Heart left ventricle (tissue), 16 donors: ENCODE results near the gene PROCR. TPM values are rescaled to one million over a fixed set of nuclear protein-coding genes. Genes with fewer than 3 reads are reported as not detected.
"Not testable (repeated sequence)": the region's sequence is repeated elsewhere in the genome, so short reads cannot be mapped to it uniquely, and the experiment has no call there.

Source experiments
- ATAC-seq, 4 donors: fragments of 200-7000 bp; cut with Tn5 transposase; one replicate each; pipeline ENCODE4 v1.9.1; 2020 to 2022; ENCODE audit warnings: moderate library complexity in 4 of 4, mild to moderate bottlenecking in 3 of 4, moderate number of reproducible peaks in 1 of 4
- DNase-seq, 5 donors: peaks; one replicate each; pipeline ENCODE4 v3.0.0-alpha.2; 2020
- H3K27ac ChIP-seq, 12 donors: fragments of 200-600 bp; sonication (generic) in 4 of 12; one replicate each; pipeline versions ENCODE4 v1.5.0 to v1.8.0; 2016 to 2022; ENCODE audit warnings: mild to moderate bottlenecking in 2 of 12
- H3K27me3 ChIP-seq, 9 donors: fragments of 200-600 bp; sonication (generic) in 2 of 9; one replicate each; pipeline versions ENCODE4 v1.5.1 to v1.8.0; 2016 to 2022; ENCODE audit warnings: mild to moderate bottlenecking in 3 of 9
- H3K36me3 ChIP-seq, 9 donors: fragments of 200-600 bp; sonication (generic) in 2 of 9; one replicate each; pipeline versions ENCODE4 v1.5.0 to v1.8.0; 2018 to 2022; ENCODE audit warnings: mild to moderate bottlenecking in 2 of 9
- H3K4me1 ChIP-seq, 12 donors: fragments of 200-600 bp; sonication (generic) in 4 of 12; one replicate each; pipeline versions ENCODE4 v1.5.0 to v1.8.0; 2016 to 2022; ENCODE audit warnings: mild to moderate bottlenecking in 3 of 12
- H3K4me3 ChIP-seq, 12 donors: fragments of 200-600 bp; sonication (generic) in 4 of 12; one replicate each; pipeline versions ENCODE4 v1.5.0 to v1.8.0; 2017 to 2022; ENCODE audit warnings: mild to moderate bottlenecking in 9 of 12, moderate library complexity in 4 of 12
- H3K9me3 ChIP-seq, 12 donors: fragments of 200-600 bp; sonication (generic) in 4 of 12; one replicate each; pipeline versions ENCODE4 v1.5.0 to v1.8.0; 2016 to 2022; ENCODE audit warnings: mild to moderate bottlenecking in 1 of 12
- CTCF ChIP-seq, 12 donors: fragments of 200-600 bp; sonication (generic) in 4 of 12; IDR thresholded peaks; one replicate each; pipeline versions ENCODE4 v1.5.0 to v1.8.0; 2018 to 2022; ENCODE audit warnings: antibody characterized with exemption in 12 of 12, mild to moderate bottlenecking in 5 of 12
- POLR2A ChIP-seq, 2 donors: fragments of 450-650 bp; IDR thresholded peaks; one replicate each; pipeline ENCODE4 v1.6.1; 2017; ENCODE audit warnings: antibody characterized with exemption in 2 of 2, mild to moderate bottlenecking in 2 of 2, moderate library complexity in 2 of 2
- WGBS, 4 donors: extraction: QIAGEN DNeasy Blood & Tissue Kit in 2 of 4; methylation state at CpG; one replicate each; pipeline versions ENCODE4 v1.1.5 to v1.1.7; 2013 to 2018; 5-methylcytosine and 5-hydroxymethylcytosine counted together
- intact Hi-C, 10 donors: fragments of 100-400 bp; cut with DNase I; formaldehyde crosslinking; loops; one replicate each; pipeline versions ENCODE4 v1.11.1 to v1.14.2; 2022
- polyA plus RNA-seq, 2 donors: library from polyadenylated mRNA; stranded (reverse); fragments of 200-250 nt; gene quantifications; one replicate each; pipeline ENCODE4 v1.2.3, GENCODE V29; 2013
- total RNA-seq, 9 donors: library from RNA; depleted of rRNA in 2 of 9; stranded (reverse); fragments of >200 nt in 2 of 9; fragmentation: NEBNext Ultra II Directional in 3 of 9; extraction: Animal tissue kit (Norgen Biotek cat#: 25700) in 3 of 9; gene quantifications; one replicate each; pipeline versions ENCODE4 v1.1.0 to v1.2.4, GENCODE V29; 2016 to 2023
- donor health status: ischemic (EF 13 %, LVEDD 7.1; RV severe dilation, severe dysfunction).
- donor health status: healthy with polysubstance abuse.
- donor health status: DM: no; HTN: yes; CAD: no.
- donor health status: DM: no; HTN: no; CAD: no.
- donor health status: ischemic (EF 25% LVEDD 6.9; RV normal size, moderate dysfunction).
- donor health status: ischemic (EF 25% LVEDD 5.7; RV mildly dilated, moderate dysfunction).
- donor health status: healthy.
- donor health status: DM: yes; HTN: yes; CAD: no.
- donor health status: ischemic (EF 35%, LVEDD 5.7; RV mildly dilated, moderate dysfunction).
- donor health status: nonischemic (EF 11% LVEDD 7.7; RV severe dilation, severe dysfunction).
- donor health status: DM: yes; HTN: yes; CAD: no.
- donor health status: PGD.
- donor health status: ischemic (EF 29% LVEDD 5.4; RV normal size, mild dysfunction).
- donor health status: nonischemic (EF 23%, LVEDD 6.1; RV moderate dilation, normal function).

The PROCR gene
- total and polyA plus RNA-seq, 11 donors: 2.5 to 64.6 (median 11.9) TPM

DNA sequence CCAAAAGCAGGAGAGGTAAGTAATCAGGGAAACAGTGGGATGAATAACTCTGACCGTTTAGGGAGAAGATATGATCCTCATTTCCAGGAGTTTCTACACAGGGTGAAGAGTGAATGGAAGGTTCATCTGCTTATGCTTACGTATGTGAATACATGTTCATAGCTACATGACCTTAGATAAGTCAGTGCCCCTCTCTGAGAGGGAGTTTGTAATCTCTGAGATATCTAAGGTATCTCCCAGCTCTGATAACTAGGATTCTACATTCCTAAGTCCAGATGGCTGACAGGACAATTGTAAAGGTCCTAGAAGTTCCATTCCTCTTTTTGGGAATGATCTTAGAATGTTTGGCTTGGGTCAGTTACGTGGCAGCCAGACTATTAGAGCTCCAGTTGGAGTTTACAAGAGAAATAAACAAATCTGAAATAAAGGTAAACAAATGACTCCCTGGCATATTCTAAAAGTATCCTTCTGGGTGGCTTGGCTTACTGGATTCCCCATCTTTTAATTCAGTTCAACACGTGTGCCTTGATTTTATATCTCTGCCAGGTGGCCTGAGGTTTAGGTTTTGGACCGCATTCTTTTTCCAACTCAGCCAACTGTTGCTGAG, 15.8 kb downstream of the PROCR start:
- DNase-seq (no peak), ATAC-seq (no peak)
- Histone ChIP-seq H3K4me3 (no peak overlapping the region), H3K9me3 (no peaks in the 10 kb centered on the region), H3K27ac (no peak overlapping the region), H3K36me3 (no peaks in the 10 kb centered on the region), H3K4me1 (peaks cover 0 to 10% (median 0%) of the 10 kb centered on the region in 12 donors), H3K27me3 (no peaks in the 10 kb centered on the region)
- intact Hi-C loops: no loop called here
- WGBS, 4 donors: 72 to 80% (median 78%) methylated on average over 5 of the region's 5 CpGs
- TF ChIP-seq POLR2A (IDR thresholded peaks at IDR 0.05): no peak
- TF ChIP-seq CTCF (IDR thresholded peaks at IDR 0.05): no peak

DNA sequence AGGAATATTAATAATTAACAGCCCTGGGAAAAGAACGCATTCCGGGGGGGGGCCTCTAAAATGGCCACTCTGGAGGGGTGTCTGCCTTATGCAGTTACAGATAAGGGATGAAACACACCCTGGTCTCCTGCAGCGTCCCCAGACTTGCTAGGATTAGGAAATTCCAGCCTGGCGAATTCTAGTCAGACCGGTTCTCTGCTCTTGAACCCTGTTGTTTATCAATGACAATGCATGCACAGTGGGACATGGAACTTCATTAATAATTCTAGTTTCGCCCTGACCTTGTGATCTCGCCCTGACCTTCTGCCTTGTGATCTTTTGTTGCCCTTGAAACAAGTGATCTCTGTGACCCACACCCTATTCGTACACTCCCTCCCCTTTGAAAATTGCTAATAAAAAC, 17.4 kb downstream of the PROCR start:
- intact Hi-C loops, H3K9me3 ChIP-seq, ATAC-seq, H3K4me1 ChIP-seq, H3K36me3 ChIP-seq, H3K27me3 ChIP-seq, H3K4me3 ChIP-seq, H3K27ac ChIP-seq, DNase-seq: not testable (repeated sequence)
- WGBS, 4 donors: 87 to 91% (median 89%) methylated on average over 8 of the region's 8 CpGs

DNA sequence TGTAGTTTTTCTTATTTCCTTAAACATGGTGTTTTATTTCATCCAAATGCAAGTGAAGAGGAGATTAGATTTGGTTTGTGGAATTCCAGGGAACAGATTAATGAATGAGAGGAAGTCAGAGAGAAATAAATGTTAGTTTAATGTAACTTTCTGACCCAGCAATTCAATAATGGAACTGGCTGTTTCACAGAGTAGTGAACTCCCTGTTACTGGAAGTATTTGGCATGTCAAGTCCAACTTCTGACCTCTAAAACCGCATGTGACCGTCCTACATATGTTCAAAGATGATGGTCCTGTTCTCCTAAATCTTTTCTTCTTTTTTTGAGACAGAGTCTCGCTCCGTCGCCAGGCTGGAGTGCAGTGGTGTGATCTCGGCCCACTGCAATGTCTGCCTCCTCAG, 18.7 kb downstream of the PROCR start:
- no peak for TF ChIP-seq POLR2A (IDR thresholded peaks at IDR 0.05)
- no peak for TF ChIP-seq CTCF (IDR thresholded peaks at IDR 0.05)
- ATAC-seq (no peak), DNase-seq (no peak)
- 90 to 94% (median 92%) methylated on average over 6 of the region's 6 CpGs for WGBS, 4 donors
- Histone ChIP-seq H3K27ac (no peak overlapping the region), H3K27me3 (no peaks in the 10 kb centered on the region), H3K9me3 (peaks cover 0 to under 1% (median 0%) of the 10 kb centered on the region in 12 donors), H3K4me1 (peaks cover 0 to 10% (median 0%) of the 10 kb centered on the region in 12 donors), H3K36me3 (no peaks in the 10 kb centered on the region), H3K4me3 (no peak overlapping the region)
- intact Hi-C loops: no loop called here

DNA sequence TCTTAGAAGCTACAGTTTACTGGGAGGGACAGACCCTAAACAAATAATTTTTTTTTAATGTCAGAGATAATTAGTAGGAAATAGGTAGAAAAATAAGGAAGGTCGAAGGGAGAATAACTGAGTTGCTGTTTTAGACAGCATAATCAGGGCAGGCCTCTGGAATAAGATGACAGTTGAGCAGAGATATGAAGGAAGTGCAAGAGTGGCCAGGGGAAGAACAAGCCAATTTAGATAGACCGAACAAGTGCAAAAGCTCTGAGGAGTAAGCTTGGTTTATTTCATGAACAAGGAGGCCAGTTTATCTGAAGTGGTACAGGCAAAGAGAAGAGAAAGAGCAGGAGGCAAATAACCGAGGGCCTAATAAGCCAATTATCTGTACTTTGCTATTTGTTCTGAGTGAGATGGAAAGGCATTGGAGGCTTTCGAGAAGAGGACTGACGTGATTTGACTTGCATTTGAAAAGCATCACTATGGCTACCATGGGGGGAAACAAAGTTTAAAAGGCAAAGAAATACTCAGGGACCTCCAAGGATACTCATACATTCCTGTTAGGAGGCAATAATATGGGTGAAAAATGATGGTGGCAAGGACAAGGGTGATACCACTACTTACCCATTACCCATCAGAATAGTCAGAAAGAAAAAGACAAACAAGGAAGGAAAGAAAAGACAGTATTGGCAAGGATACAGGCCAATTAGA, 19.7 kb downstream of the PROCR start:
- DNase-seq (no peak), ATAC-seq (peak in 1 of 4 donors; percentile 33)
- H3K4me1 ChIP-seq: peaks cover 0 to 10% (median 0%) of the 10 kb centered on the region in 12 donors
- H3K9me3 ChIP-seq: peaks cover 0 to 10% (median 6%) of the 10 kb centered on the region in 12 donors
- H3K27ac ChIP-seq: no peak overlapping the region
- H3K4me3 ChIP-seq: no peak overlapping the region
- intact Hi-C loops: no loop called here
- TF ChIP-seq CTCF (IDR thresholded peaks at IDR 0.05): no peak
- TF ChIP-seq POLR2A (IDR thresholded peaks at IDR 0.05): no peak
- no peaks in the 10 kb centered on the region for H3K36me3 ChIP-seq
- no peaks in the 10 kb centered on the region for H3K27me3 ChIP-seq
- WGBS, 4 donors: 62 to 72% (median 67%) methylated on average over 5 of the region's 5 CpGs
